Chondrocyte (in vitro differentiated cells): ENCODE results near the gene ARAP3. TPM values are rescaled to one million over a fixed set of nuclear protein-coding genes. Genes with fewer than 3 reads are reported as not detected.

ENCODE experiments used
- DNase-seq: peaks from one replicate; pipeline ENCODE4 v3.0.0; 2021; ENCODE audit warnings: mixed read lengths, low spot score
- H3K27ac Mint-ChIP-seq: one replicate; pipeline ENCODE4 v1.8.0; 2021; ENCODE audit warnings: mild to moderate bottlenecking, moderate library complexity, mixed read lengths; ENCODE audit not compliant: unreplicated experiment
- H3K27me3 Mint-ChIP-seq: 2 replicates; pipeline ENCODE4 v1.8.0; 2021; ENCODE audit warnings: low read depth, mixed read lengths
- H3K36me3 Mint-ChIP-seq: 2 replicates; pipeline ENCODE4 v1.8.0; 2021; ENCODE audit warnings: low read depth, mixed read lengths
- H3K4me1 Mint-ChIP-seq: 2 replicates; pipeline ENCODE4 v1.8.0; 2021; ENCODE audit warnings: low read depth, mild to moderate bottlenecking, mixed read lengths
- H3K4me3 Mint-ChIP-seq: one replicate; pipeline ENCODE4 v1.8.0; 2021; ENCODE audit warnings: mild to moderate bottlenecking, moderate library complexity, mixed read lengths; ENCODE audit not compliant: unreplicated experiment
- H3K9me3 Mint-ChIP-seq: 2 replicates; pipeline ENCODE4 v1.8.0; 2021; ENCODE audit warnings: low read depth, mixed read lengths
- total RNA-seq: library from RNA; stranded (reverse); gene quantifications from 3 replicates; pipeline ENCODE4 v1.2.1, GENCODE V29; 2021
- TF ChIP-seq, protein P1 (sequence below): fragments of 200-600 bp; sonication (generic); IDR thresholded peaks from 2 replicates; pipeline ENCODE4 v1.5.0; 2021; ENCODE audit warnings: antibody characterized with exemption, mild to moderate bottlenecking, moderate library complexity

ARAP3 gene
- total RNA-seq, 1 donor from 2014 or later = 5.9 TPM

DNA sequence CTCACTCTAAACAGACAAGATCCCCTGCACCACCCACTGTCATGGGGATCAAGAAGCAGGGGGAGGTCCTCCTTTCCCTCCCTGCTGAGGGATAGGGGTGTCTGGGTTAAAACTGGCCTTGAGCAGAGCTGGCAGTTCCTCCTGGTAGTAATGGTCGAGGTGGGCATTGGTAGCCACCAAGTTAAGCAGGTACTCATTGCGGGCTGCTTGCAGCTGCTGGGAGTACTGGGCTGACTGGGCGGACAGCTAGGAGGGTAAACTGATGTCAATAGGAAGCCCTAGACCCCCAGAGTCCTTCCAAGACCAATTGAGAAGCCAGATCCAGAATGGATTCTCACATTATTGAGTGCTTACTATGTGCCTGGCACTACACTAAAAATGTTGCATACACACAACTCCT lies 34.2 kb downstream of the ARAP3 start:
- TF ChIP-seq, protein P1, sequence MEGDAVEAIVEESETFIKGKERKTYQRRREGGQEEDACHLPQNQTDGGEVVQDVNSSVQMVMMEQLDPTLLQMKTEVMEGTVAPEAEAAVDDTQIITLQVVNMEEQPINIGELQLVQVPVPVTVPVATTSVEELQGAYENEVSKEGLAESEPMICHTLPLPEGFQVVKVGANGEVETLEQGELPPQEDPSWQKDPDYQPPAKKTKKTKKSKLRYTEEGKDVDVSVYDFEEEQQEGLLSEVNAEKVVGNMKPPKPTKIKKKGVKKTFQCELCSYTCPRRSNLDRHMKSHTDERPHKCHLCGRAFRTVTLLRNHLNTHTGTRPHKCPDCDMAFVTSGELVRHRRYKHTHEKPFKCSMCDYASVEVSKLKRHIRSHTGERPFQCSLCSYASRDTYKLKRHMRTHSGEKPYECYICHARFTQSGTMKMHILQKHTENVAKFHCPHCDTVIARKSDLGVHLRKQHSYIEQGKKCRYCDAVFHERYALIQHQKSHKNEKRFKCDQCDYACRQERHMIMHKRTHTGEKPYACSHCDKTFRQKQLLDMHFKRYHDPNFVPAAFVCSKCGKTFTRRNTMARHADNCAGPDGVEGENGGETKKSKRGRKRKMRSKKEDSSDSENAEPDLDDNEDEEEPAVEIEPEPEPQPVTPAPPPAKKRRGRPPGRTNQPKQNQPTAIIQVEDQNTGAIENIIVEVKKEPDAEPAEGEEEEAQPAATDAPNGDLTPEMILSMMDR = no peak
- Mint-ChIP-seq H3K9me3 (no peaks in the 10 kb centered on the region), H3K27ac (no peak overlapping the region), H3K4me3 (no peak overlapping the region), H3K4me1 (peaks cover 15% of the 10 kb centered on the region), H3K27me3 (no peaks in the 10 kb centered on the region), H3K36me3 (peaks cover 8% of the 10 kb centered on the region)
- no peak for DNase-seq

DNA sequence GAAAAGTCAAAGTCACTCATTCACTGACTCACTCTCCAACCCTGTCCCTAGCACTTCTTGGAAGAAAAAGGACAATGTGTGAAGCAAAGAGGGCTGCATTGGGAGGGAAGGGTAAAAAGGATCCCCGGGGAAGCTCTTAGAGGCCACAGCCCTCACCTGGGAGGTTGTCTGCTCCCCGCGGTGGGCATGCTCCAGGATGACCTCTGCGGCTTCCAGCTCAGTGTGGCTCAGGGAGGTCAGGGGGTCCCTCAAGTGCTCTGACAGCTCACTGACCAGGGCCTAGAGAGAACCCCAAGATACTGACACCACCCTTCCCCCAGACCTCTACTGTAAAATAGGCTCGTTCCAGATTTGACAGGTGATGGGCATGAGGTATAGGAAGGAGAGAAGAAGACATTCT lies 34.8 kb downstream of the ARAP3 start:
- TF ChIP-seq, protein P1 = no peak
- Mint-ChIP-seq H3K9me3 (no peaks in the 10 kb centered on the region), H3K4me1 (peaks cover 15% of the 10 kb centered on the region), H3K27ac (no peak overlapping the region), H3K27me3 (no peaks in the 10 kb centered on the region), H3K4me3 (no peak overlapping the region), H3K36me3 (peaks cover 8% of the 10 kb centered on the region)
- DNase-seq = no peak

DNA sequence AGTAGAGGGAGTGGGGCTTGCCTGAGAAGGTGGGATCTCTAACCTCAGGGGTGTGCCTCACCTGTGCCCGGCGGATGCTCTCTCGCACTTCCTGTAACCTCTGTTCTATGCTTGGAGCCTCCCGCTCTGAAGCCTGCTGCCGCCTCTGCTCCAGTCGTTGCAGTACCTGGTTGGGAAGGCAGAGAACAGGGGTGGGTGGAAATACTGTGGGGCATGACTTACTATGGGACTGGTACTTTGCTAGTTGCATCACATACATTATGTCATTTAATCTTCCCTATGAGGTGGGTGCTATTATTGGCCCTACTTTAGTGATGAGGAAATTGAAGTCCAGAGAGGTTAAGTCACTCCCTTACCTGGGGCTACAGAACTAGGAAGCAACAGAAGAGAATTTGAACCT lies 36.0 kb downstream of the ARAP3 start:
- no peak for DNase-seq
- Mint-ChIP-seq H3K9me3 (no peaks in the 10 kb centered on the region), H3K27ac (no peak overlapping the region), H3K4me3 (no peak overlapping the region), H3K4me1 (peaks cover 12% of the 10 kb centered on the region), H3K36me3 (peaks cover 9% of the 10 kb centered on the region), H3K27me3 (no peaks in the 10 kb centered on the region)
- TF ChIP-seq, protein P1 = no peak

DNA sequence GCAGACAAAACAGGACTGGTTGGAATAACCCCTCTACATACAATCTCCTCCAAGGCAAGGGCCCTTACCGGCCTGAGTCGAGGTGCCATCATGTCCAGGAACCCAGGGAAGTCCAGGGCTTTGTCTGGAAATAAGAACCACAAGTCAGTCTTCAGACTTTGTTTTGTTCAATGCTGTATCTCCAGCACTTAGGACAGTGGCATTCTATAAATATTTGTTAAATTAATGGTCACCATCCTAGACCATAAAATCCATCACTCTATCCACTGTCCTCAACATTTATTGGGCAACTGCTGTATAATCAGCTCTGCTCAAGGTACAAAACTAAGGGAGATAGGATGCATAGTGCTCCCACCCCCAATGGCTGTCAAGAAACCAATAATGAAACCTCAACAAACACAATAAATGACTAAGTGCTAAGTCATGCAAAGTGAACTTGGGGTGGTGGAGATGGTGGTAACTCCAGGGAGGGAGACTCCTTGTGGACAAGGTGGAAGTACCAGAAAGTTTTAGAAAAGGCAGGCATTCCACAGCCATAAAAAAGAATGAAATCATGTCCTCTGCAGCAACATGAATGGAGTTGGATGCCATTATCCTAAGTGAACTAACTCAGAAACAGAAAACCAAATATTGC lies 40.3 kb downstream of the ARAP3 start:
- Mint-ChIP-seq H3K36me3 (peaks cover 6% of the 10 kb centered on the region), H3K27ac (no peak overlapping the region), H3K27me3 (no peaks in the 10 kb centered on the region), H3K4me3 (no peak overlapping the region), H3K4me1 (peaks cover 4% of the 10 kb centered on the region), H3K9me3 (no peaks in the 10 kb centered on the region)
- no peak for DNase-seq
- TF ChIP-seq, protein P1 = peak; percentile 59

DNA sequence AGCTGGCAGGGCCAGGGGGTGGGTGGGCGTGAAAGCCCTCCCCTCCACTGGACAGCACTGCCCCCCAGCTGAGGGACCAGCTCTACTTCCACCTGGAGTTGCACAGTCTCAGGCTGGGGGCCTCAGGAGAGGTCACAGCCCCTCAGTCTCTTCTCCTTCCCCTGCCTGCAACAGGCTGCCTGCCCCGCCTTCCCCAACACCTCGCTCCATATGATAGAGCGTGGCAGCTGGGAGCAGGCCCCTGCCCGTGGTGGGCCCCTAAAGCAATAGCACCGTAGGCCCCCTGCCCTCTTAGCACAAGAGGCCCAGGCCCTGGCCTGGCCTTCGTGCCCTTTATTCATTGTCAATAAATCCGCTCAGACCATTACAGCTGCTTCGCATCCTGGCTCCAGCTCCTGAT lies 41.3 kb downstream of the ARAP3 start:
- Mint-ChIP-seq H3K27me3 (no peaks in the 10 kb centered on the region), H3K4me3 (no peak overlapping the region), H3K36me3 (peaks cover 5% of the 10 kb centered on the region), H3K27ac (peak overlapping the region; percentile 29), H3K4me1 (peaks cover 11% of the 10 kb centered on the region), H3K9me3 (no peaks in the 10 kb centered on the region)
- DNase-seq = no peak
- TF ChIP-seq, protein P1 = no peak
